Measurements from ENCODE around the gene IL1F10.

IL1F10 gene

GRCh38 chr2:113111823-113112287 lies 44.1 kb downstream of the IL1F10 start:
- no peak overlapping the region for H3K4me3 ChIP-seq (ENCODE audit: low read depth, low read length)
- TF ChIP-seq CTCF (IDR thresholded peaks at IDR 0.05; ENCODE audit: borderline replicate concordance, insufficient read depth, low read depth, low read length) = no peak

- TF ChIP-seq CTCF (IDR thresholded peaks at IDR 0.05; ENCODE audit: borderline replicate concordance, insufficient read depth, low read depth, low read length) = no peak
- H3K4me3 ChIP-seq (ENCODE audit: low read depth, low read length) = no peak overlapping the region
Observed at GRCh38 chr2:113112441-113112840, 44.7 kb downstream of the IL1F10 start.

- no peak for TF ChIP-seq CTCF (IDR thresholded peaks at IDR 0.05; ENCODE audit: borderline replicate concordance, insufficient read depth, low read depth, low read length)
- no peak overlapping the region for H3K4me3 ChIP-seq (ENCODE audit: low read depth, low read length)
Observed at GRCh38 chr2:113112871-113113270, 45.1 kb downstream of the IL1F10 start.

GRCh38 chr2:113113807-113114206 lies 46.0 kb downstream of the IL1F10 start:
- no peak for TF ChIP-seq CTCF (IDR thresholded peaks at IDR 0.05; ENCODE audit: borderline replicate concordance, insufficient read depth, low read depth, low read length)
- no peak overlapping the region for H3K4me3 ChIP-seq (ENCODE audit: low read depth, low read length)

- no peak for TF ChIP-seq CTCF (IDR thresholded peaks at IDR 0.05; ENCODE audit: borderline replicate concordance, insufficient read depth, low read depth, low read length)
- H3K4me3 ChIP-seq (ENCODE audit: low read depth, low read length) = no peak overlapping the region
Observed at GRCh38 chr2:113114224-113114945, 46.6 kb downstream of the IL1F10 start.

- TF ChIP-seq CTCF (IDR thresholded peaks at IDR 0.05; ENCODE audit: borderline replicate concordance, insufficient read depth, low read depth, low read length) = no peak
- H3K4me3 ChIP-seq (ENCODE audit: low read depth, low read length) = no peak overlapping the region
Observed at GRCh38 chr2:113114996-113115395, 47.2 kb downstream of the IL1F10 start.
